H9 (cell line): ENCODE measurements around the gene SLC1A1. TPM values are rescaled to one million over a fixed set of nuclear protein-coding genes. Genes with fewer than 3 reads are reported as not detected.

Source experiments
- DNase-seq: peaks from one replicate; pipeline ENCODE4 v3.0.0-alpha.2; 2017
- H2AFZ ChIP-seq: one replicate; pipeline ENCODE4 v1.6.1; 2013; ENCODE audit warnings: mild to moderate bottlenecking, low read length, control low read depth, moderate library complexity
- H2AK5ac ChIP-seq: 2 replicates; pipeline ENCODE4 v1.6.1; 2013; ENCODE audit warnings: low read length, control low read depth, mixed read lengths; ENCODE audit not compliant: insufficient read length
- H2BK120ac ChIP-seq: one replicate; pipeline ENCODE4 v1.6.1; 2013; ENCODE audit warnings: low read depth, mild to moderate bottlenecking, low read length, control low read depth, inconsistent platforms; ENCODE audit not compliant: poor library complexity, severe bottlenecking
- H2BK12ac ChIP-seq: 2 replicates; pipeline ENCODE4 v1.6.1; 2013; ENCODE audit warnings: low read length, control low read depth, mixed read lengths, low read depth; ENCODE audit not compliant: insufficient read length
- H2BK15ac ChIP-seq: 2 replicates; pipeline ENCODE4 v1.6.1; 2013; ENCODE audit warnings: low read depth, low read length, control low read depth
- H2BK20ac ChIP-seq: one replicate; pipeline ENCODE4 v1.6.1; 2013; ENCODE audit warnings: low read depth, mild to moderate bottlenecking, low read length, control low read depth, inconsistent platforms; ENCODE audit not compliant: poor library complexity, severe bottlenecking
- H2BK5ac ChIP-seq: 2 replicates; pipeline ENCODE4 v1.6.1; 2013; ENCODE audit warnings: low read length, control low read depth, mixed read lengths; ENCODE audit not compliant: insufficient read length
- H3K14ac ChIP-seq: 2 replicates; pipeline ENCODE4 v1.6.1; 2013; ENCODE audit warnings: low read length, control low read depth; ENCODE audit not compliant: insufficient read depth
- H3K18ac ChIP-seq: 2 replicates; pipeline ENCODE4 v1.6.1; 2013; ENCODE audit warnings: low read depth, mild to moderate bottlenecking, mixed read lengths, low read length, control low read depth; ENCODE audit not compliant: insufficient read length
- H3K23ac ChIP-seq: 2 replicates; pipeline ENCODE4 v1.6.1; 2013; ENCODE audit warnings: low read length, control low read depth, mixed read lengths, low read depth; ENCODE audit not compliant: insufficient read length
- H3K23me2 ChIP-seq: 2 replicates; pipeline ENCODE4 v1.6.1; 2013; ENCODE audit warnings: low read depth, mild to moderate bottlenecking, mixed read lengths, low read length, control low read depth; ENCODE audit not compliant: insufficient read length, poor library complexity, severe bottlenecking
- H3K27ac ChIP-seq: 2 replicates; pipeline ENCODE4 v1.5.1; 2013; ENCODE audit warnings: low read length, control low read depth, mixed read lengths, low read depth; ENCODE audit not compliant: insufficient read length
- H3K27me3 ChIP-seq: 2 replicates; pipeline ENCODE4 v1.6.1; 2013; ENCODE audit warnings: low read length, control low read depth, inconsistent platforms; ENCODE audit not compliant: insufficient read depth
- H3K4ac ChIP-seq: 2 replicates; pipeline ENCODE4 v1.6.1; 2013; ENCODE audit warnings: low read depth, mild to moderate bottlenecking, control low read depth, inconsistent platforms, low read length, moderate library complexity
- H3K4me1 ChIP-seq: 2 replicates; pipeline ENCODE4 v1.6.1; 2013; ENCODE audit warnings: low read length, control low read depth, inconsistent platforms; ENCODE audit not compliant: insufficient read depth
- H3K4me2 ChIP-seq: 2 replicates; pipeline ENCODE4 v1.6.1; 2013; ENCODE audit warnings: low read length, control low read depth, mixed read lengths; ENCODE audit not compliant: insufficient read length, insufficient read depth
- H3K56ac ChIP-seq: 2 replicates; pipeline ENCODE4 v1.6.1; 2013; ENCODE audit warnings: low read depth, mild to moderate bottlenecking, mixed read lengths, low read length, control low read depth; ENCODE audit not compliant: insufficient read length
- H3K79me1 ChIP-seq: 2 replicates; pipeline ENCODE4 v1.6.1; 2013; ENCODE audit warnings: low read depth, mild to moderate bottlenecking, moderate library complexity, low read length, control low read depth, inconsistent platforms; ENCODE audit not compliant: insufficient read depth, poor library complexity, severe bottlenecking
- H3K79me2 ChIP-seq: 2 replicates; pipeline ENCODE4 v1.6.1; 2013; ENCODE audit warnings: low read length, control low read depth, inconsistent platforms; ENCODE audit not compliant: insufficient read depth
- H3K9ac ChIP-seq: 2 replicates; pipeline ENCODE4 v1.6.1; 2013; ENCODE audit warnings: low read length, control low read depth, mixed read lengths; ENCODE audit not compliant: insufficient read length; ENCODE audit errors: extremely low read depth
- H3K9me3 ChIP-seq: one replicate; pipeline ENCODE4 v1.6.1; 2013; ENCODE audit warnings: low read depth, low read length, inconsistent platforms; ENCODE audit not compliant: control insufficient read depth
- H3T11ph ChIP-seq: one replicate; pipeline ENCODE4 v1.6.1; 2013; ENCODE audit warnings: mild to moderate bottlenecking, low read length, control low read depth, inconsistent platforms
- H4K20me1 ChIP-seq: one replicate; pipeline ENCODE4 v1.6.1; 2013; ENCODE audit not compliant: control insufficient read depth, insufficient read length, insufficient read depth
- H4K5ac ChIP-seq: 2 replicates; pipeline ENCODE4 v1.6.1; 2013; ENCODE audit warnings: low read depth, mild to moderate bottlenecking, mixed read lengths, low read length, control low read depth; ENCODE audit not compliant: insufficient read length
- H4K8ac ChIP-seq: replicated peaks from 2 replicates; pipeline ENCODE4 v1.6.1; 2013; ENCODE audit warnings: low read length, control low read depth, mixed read lengths, low read depth; ENCODE audit not compliant: insufficient read length
- H4K91ac ChIP-seq: 2 replicates; pipeline ENCODE4 v1.6.1; 2013; ENCODE audit warnings: low read depth, mild to moderate bottlenecking, moderate library complexity, mixed read lengths, low read length, control low read depth; ENCODE audit not compliant: insufficient read length
- H3K27ac Mint-ChIP-seq, 3 experiments: 2 replicates in 2 of 3; 3 replicates in 1 of 3; pipeline ENCODE4 v1.8.0; 2020 to 2021; ENCODE audit warnings: mixed read lengths in 3 of 3, mild to moderate bottlenecking in 1 of 3, moderate library complexity in 1 of 3
- H3K27me3 Mint-ChIP-seq: 2 replicates; pipeline ENCODE4 v1.8.0; 2021; ENCODE audit warnings: low read depth, mild to moderate bottlenecking, moderate library complexity, mixed read lengths
- H3K36me3 Mint-ChIP-seq, 3 experiments: 2 replicates in 2 of 3; 3 replicates in 1 of 3; pipeline ENCODE4 v1.8.0; 2020 to 2021; ENCODE audit warnings: low read depth in 3 of 3, mixed read lengths in 3 of 3; ENCODE audit not compliant: insufficient read depth in 1 of 3
- H3K4me1 Mint-ChIP-seq, 2 experiments: 2 replicates each; pipeline ENCODE4 v1.8.0; 2020; ENCODE audit warnings: mixed read lengths in 2 of 2
- H3K4me3 Mint-ChIP-seq, 2 experiments: 2 replicates in 1 of 2; 3 replicates in 1 of 2; pipeline ENCODE4 v1.8.0; 2020 to 2021; ENCODE audit warnings: mild to moderate bottlenecking in 2 of 2, mixed read lengths in 2 of 2, moderate library complexity in 1 of 2
- H3K9me3 Mint-ChIP-seq, 2 experiments: 2 replicates in 1 of 2; 3 replicates in 1 of 2; pipeline ENCODE4 v1.8.0; 2020; ENCODE audit warnings: mild to moderate bottlenecking in 2 of 2, mixed read lengths in 2 of 2, moderate library complexity in 1 of 2
- WGBS: extraction: QIAGEN DNeasy Blood & Tissue Kit; methylation state at CpG from one replicate; pipeline ENCODE4 v1.1.7; 2013; ENCODE audit warnings: missing lambda C conversion rate, low lambda C conversion rate, mixed read lengths; ENCODE audit not compliant: insufficient read length; ENCODE audit errors: extremely low coverage; 5-methylcytosine and 5-hydroxymethylcytosine counted together
- total RNA-seq: library from RNA; stranded (reverse); gene quantifications from 2 replicates; pipeline ENCODE4 v1.2.1, GENCODE V29; 2021
- TF ChIP-seq, protein P1 (sequence below): fragments of 200-600 bp; sonication (generic); conservative IDR thresholded peaks from 3 replicates; pipeline ENCODE4 v1.8.0; 2021; ENCODE audit warnings: antibody characterized with exemption, mild to moderate bottlenecking

SLC1A1 gene
- total RNA-seq, 1 experiment from 2014 or later: 4.7 TPM

DNA sequence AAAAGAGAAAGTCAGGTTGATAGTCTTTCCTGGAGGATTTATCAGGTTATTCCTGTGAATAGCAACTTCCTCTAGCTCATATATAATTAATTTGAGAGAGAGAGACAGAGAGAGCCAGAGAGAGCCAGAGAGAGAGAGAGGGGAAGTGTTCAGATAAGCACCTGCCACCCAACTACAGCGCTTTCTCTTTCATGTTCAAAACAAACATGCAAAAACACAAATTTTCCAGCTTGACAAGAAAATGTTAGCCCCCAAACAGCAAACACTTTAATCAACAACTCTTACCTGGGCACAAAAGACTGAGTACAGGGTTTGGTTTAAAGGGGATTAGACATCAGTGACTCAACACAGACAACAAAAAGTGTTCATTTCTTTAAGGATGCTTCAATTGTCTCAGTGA lies 110.1 kb downstream of the SLC1A1 start:
- no peak for DNase-seq
- Histone ChIP-seq H3K27ac (no peak overlapping the region), H3K23me2 (no peaks in the 10 kb centered on the region), H2AFZ (no peak overlapping the region), H2AK5ac (no peak overlapping the region), H2BK120ac (no peak overlapping the region), H2BK12ac (no peak overlapping the region), H3T11ph (no peak overlapping the region), H3K79me2 (no peaks in the 10 kb centered on the region), H4K5ac (no peak overlapping the region), H3K9ac (no peak overlapping the region), H2BK20ac (no peak overlapping the region), H3K14ac (no peak overlapping the region), H3K18ac (no peak overlapping the region), H4K8ac (no peak overlapping the region), H2BK15ac (no peak overlapping the region), H3K79me1 (no peaks in the 10 kb centered on the region), H3K4me2 (no peak overlapping the region), H3K56ac (no peak overlapping the region), H3K23ac (no peak overlapping the region), H4K91ac (no peak overlapping the region), H3K9me3 (no peaks in the 10 kb centered on the region), H3K4me1 (peaks cover 4% of the 10 kb centered on the region; the same call in 1 of the 2 replicates), H2BK5ac (no peak overlapping the region), H3K27me3 (no peaks in the 10 kb centered on the region), H3K4ac (no peak overlapping the region), H4K20me1 (no peaks in the 10 kb centered on the region)
- no CpG with 5 or more reads among the region's 1 CpG for WGBS
- Mint-ChIP-seq H3K27me3 (peaks cover 2% of the 10 kb centered on the region; the same call in 1 of the 2 replicates), H3K4me3 (no peak overlapping the region), H3K27ac (no peak overlapping the region), H3K36me3 (no peaks in the 10 kb centered on the region; a peak in 2 of 7 replicates), H3K9me3 (no peaks in the 10 kb centered on the region), H3K4me1 (peaks cover 14 to 15% of the 10 kb centered on the region in 2 experiments)
- TF ChIP-seq, protein P1, sequence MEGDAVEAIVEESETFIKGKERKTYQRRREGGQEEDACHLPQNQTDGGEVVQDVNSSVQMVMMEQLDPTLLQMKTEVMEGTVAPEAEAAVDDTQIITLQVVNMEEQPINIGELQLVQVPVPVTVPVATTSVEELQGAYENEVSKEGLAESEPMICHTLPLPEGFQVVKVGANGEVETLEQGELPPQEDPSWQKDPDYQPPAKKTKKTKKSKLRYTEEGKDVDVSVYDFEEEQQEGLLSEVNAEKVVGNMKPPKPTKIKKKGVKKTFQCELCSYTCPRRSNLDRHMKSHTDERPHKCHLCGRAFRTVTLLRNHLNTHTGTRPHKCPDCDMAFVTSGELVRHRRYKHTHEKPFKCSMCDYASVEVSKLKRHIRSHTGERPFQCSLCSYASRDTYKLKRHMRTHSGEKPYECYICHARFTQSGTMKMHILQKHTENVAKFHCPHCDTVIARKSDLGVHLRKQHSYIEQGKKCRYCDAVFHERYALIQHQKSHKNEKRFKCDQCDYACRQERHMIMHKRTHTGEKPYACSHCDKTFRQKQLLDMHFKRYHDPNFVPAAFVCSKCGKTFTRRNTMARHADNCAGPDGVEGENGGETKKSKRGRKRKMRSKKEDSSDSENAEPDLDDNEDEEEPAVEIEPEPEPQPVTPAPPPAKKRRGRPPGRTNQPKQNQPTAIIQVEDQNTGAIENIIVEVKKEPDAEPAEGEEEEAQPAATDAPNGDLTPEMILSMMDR: no peak
